Endodermal cell (in vitro differentiated cells): Measurements from ENCODE around the gene PRKD2. TPM values are rescaled to one million over a fixed set of nuclear protein-coding genes. Genes with fewer than 3 reads are reported as not detected.

ENCODE experiments used
- DNase-seq: peaks from one replicate; pipeline ENCODE4 v3.0.0-alpha.2; 2017
- H3K27ac ChIP-seq: 2 replicates; pipeline ENCODE4 v1.5.1; 2013; ENCODE audit warnings: mild to moderate bottlenecking, low read depth, low read length, moderate library complexity
- H3K27me3 ChIP-seq: 2 replicates; pipeline ENCODE4 v1.6.1; 2013; ENCODE audit warnings: mild to moderate bottlenecking, low read length, moderate library complexity; ENCODE audit not compliant: insufficient read depth, control insufficient read depth, poor library complexity, severe bottlenecking
- H3K36me3 ChIP-seq: 2 replicates; pipeline ENCODE4 v1.7.0; 2013; ENCODE audit warnings: mild to moderate bottlenecking, low read length, moderate library complexity; ENCODE audit not compliant: control insufficient read depth, insufficient read depth
- H3K4me1 ChIP-seq: one replicate; pipeline ENCODE4 v1.7.0; 2013; ENCODE audit warnings: low read length; ENCODE audit not compliant: control insufficient read depth, insufficient read depth
- H3K4me3 ChIP-seq: 2 replicates; pipeline ENCODE4 v1.5.1; 2013; ENCODE audit warnings: mild to moderate bottlenecking, low read length, moderate library complexity
- H3K9ac ChIP-seq: 2 replicates; pipeline ENCODE4 v1.6.1; 2013; ENCODE audit warnings: mild to moderate bottlenecking, low read length, moderate library complexity; ENCODE audit not compliant: poor library complexity, severe bottlenecking; ENCODE audit errors: extremely low read depth
- H3K9me3 ChIP-seq: 2 replicates; pipeline ENCODE4 v1.6.1; 2013; ENCODE audit warnings: mild to moderate bottlenecking, low read length, moderate library complexity; ENCODE audit not compliant: control insufficient read depth
- H3K27ac Mint-ChIP-seq: 2 replicates; pipeline ENCODE4 v1.8.0; 2020; ENCODE audit warnings: mixed read lengths
- H3K27me3 Mint-ChIP-seq: 2 replicates; pipeline ENCODE4 v1.8.0; 2021; ENCODE audit warnings: mild to moderate bottlenecking, mixed read lengths; ENCODE audit not compliant: insufficient read depth
- H3K36me3 Mint-ChIP-seq: 2 replicates; pipeline ENCODE4 v1.8.0; 2020; ENCODE audit warnings: low read depth, mixed read lengths
- H3K4me1 Mint-ChIP-seq: 2 replicates; pipeline ENCODE4 v1.8.0; 2020; ENCODE audit warnings: mixed read lengths
- H3K4me3 Mint-ChIP-seq: 2 replicates; pipeline ENCODE4 v1.8.0; 2020; ENCODE audit warnings: mild to moderate bottlenecking, moderate library complexity, mixed read lengths
- H3K9me3 Mint-ChIP-seq: 2 replicates; pipeline ENCODE4 v1.8.0; 2020; ENCODE audit warnings: mild to moderate bottlenecking, mixed read lengths
- CTCF ChIP-seq: fragments of 200-600 bp; sonication (generic); conservative IDR thresholded peaks from 2 replicates; pipeline ENCODE4 v1.5.0; 2021; ENCODE audit warnings: antibody characterized with exemption, mild to moderate bottlenecking
- WGBS, 2 experiments: methylation state at CpG; one replicate each; pipeline versions ENCODE4 v1.1.5 to v1.1.7; 2013; ENCODE audit warnings: missing lambda C conversion rate in 2 of 2, mixed read lengths in 1 of 2; ENCODE audit not compliant: insufficient coverage in 1 of 2, insufficient read length in 1 of 2; 5-methylcytosine and 5-hydroxymethylcytosine counted together
- total RNA-seq, 2 donors: library from RNA; stranded (reverse); fragmentation: NEBNext Ultra II Directional in 1 of 2; extraction: Animal tissue kit (Norgen Biotek cat#: 25700) in 1 of 2; gene quantifications; 2 replicates in 1 of 2; 3 replicates in 1 of 2; pipeline ENCODE4 v1.2.1, GENCODE V29; 2021

The PRKD2 gene
- total RNA-seq, 2 donors from 2014 or later, result 80.5 to 90.8 TPM

GRCh38 chr19:46721269-46722003 is 4.5 kb upstream of the PRKD2 start:
- no peak overlapping the region for H3K27ac Mint-ChIP-seq
- H3K4me3 Mint-ChIP-seq, result no peak overlapping the region
- no peak overlapping the region for H3K9ac ChIP-seq
- H3K27ac ChIP-seq, result no peak overlapping the region
- H3K36me3 ChIP-seq, result peaks cover 40% of the 10 kb centered on the region
- H3K36me3 Mint-ChIP-seq, result peaks cover 43% of the 10 kb centered on the region
- H3K4me1 Mint-ChIP-seq, result peaks cover 4% of the 10 kb centered on the region
- H3K9me3 ChIP-seq, result no peaks in the 10 kb centered on the region
- H3K27me3 ChIP-seq, result no peaks in the 10 kb centered on the region
- no peak overlapping the region for H3K4me3 ChIP-seq
- TF ChIP-seq CTCF, result peak; percentile 72
- peak; percentile 79 for DNase-seq
- no peaks in the 10 kb centered on the region for H3K9me3 Mint-ChIP-seq
- H3K27me3 Mint-ChIP-seq, result no peaks in the 10 kb centered on the region
- 88 to 93% methylated on average over 7 to 16 of the region's 16 CpGs for WGBS, 2 experiments
- H3K4me1 ChIP-seq, result no peaks in the 10 kb centered on the region

DNA sequence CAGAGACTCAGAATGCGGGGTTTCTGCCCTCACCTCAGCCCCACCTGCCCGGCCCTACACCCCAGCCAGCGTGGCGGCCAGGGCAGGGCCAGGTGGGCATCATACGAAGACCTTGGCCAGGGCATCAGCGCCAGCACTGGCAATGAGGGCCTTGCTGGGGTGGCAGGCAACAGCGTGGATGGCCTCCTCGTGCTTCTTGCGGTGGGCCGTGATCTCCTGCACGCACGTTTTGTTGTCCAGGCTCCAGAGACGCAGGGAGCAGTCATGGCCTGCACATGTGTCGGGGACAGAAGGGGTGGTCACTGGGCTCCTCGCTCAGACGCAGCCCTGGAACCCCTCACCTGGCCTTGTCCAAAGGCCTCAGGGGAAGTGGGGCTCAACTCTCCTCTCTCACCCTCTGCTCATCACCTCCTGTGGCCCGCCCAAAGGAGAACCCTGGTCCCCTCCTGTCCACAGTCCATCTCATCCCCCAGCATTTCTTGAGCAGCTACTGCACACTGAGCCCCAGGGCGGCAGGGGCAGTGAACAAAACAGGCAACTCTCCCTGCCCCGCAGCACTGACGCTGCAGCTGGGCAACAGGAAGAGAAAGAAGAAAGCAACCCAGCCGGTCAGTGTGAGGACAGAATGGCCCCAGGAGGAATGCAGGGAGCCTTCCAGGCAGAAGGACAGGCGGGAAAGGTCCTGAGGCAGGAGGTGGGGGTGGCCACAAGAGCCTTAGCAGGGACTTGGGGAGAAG is 3.8 kb upstream of the PRKD2 start:
- H3K4me1 Mint-ChIP-seq, result peaks cover 4% of the 10 kb centered on the region
- no peak for TF ChIP-seq CTCF
- no peak overlapping the region for H3K4me3 ChIP-seq
- DNase-seq, result no peak
- H3K9me3 ChIP-seq, result no peaks in the 10 kb centered on the region
- peaks cover 37% of the 10 kb centered on the region for H3K36me3 ChIP-seq
- peaks cover 35% of the 10 kb centered on the region for H3K36me3 Mint-ChIP-seq
- no peak overlapping the region for H3K9ac ChIP-seq
- no peak overlapping the region for H3K4me3 Mint-ChIP-seq
- no peaks in the 10 kb centered on the region for H3K4me1 ChIP-seq
- no peaks in the 10 kb centered on the region for H3K27me3 Mint-ChIP-seq
- H3K27me3 ChIP-seq, result no peaks in the 10 kb centered on the region
- 96 to 98% methylated on average over 18 to 22 of the region's 22 CpGs for WGBS, 2 experiments
- H3K27ac ChIP-seq, result no peak overlapping the region
- no peaks in the 10 kb centered on the region for H3K9me3 Mint-ChIP-seq
- no peak overlapping the region for H3K27ac Mint-ChIP-seq

DNA sequence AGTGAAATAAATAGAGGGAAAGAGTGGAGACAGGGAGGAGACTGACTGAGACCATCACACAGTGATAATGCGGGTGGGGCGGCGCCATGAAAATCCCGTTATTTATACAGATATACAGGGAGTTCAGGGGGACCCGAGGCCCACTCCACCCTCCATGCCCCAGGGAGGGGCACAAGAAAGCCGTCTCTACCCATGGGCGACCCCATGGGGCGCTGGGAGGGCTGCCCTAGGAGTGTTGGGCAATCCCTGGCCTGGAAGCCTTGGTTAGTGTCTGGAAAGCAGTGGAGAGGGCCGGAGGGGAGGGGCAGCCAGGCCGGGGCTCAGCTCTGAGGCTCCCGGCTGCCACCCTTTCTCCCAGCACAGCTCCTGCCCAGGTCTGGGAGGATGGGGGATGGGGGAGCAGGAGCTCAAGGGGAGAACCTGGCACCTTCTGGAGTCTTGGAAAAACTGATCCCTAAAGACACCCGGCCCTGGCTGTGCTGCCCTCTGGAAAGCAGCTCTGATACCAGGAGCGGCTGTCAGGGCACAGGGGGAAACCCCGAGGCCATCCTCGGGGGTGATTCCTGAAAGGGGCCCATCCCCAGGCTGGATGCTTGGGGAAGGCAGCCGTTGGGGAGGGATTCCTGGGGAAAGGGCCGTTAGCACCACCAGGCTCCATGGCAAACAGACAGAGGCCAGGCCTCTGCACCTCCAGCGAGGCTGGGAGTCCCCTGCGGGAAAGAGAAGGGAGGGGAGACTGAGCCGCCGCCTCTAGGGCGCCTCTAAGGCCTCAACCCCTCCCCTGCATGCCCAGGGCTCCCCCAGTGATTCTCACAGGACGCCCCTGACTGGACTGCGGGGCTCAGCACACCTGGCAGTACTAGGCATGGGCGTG is 3.0 kb upstream of the PRKD2 start:
- no peak overlapping the region for H3K4me3 Mint-ChIP-seq

More for the DNA sequence above, 3.0 kb upstream of the PRKD2 start:
- Mint-ChIP-seq H3K4me1 (peaks cover 11% of the 10 kb centered on the region), H3K27ac (no peak overlapping the region), H3K36me3 (peaks cover 32% of the 10 kb centered on the region), H3K27me3 (no peaks in the 10 kb centered on the region), H3K9me3 (no peaks in the 10 kb centered on the region)
- no peaks in the 10 kb centered on the region for H3K4me1 ChIP-seq
- H3K27ac ChIP-seq, result no peak overlapping the region
- TF ChIP-seq CTCF, result no peak
- no peak for DNase-seq
- peaks cover 29% of the 10 kb centered on the region for H3K36me3 ChIP-seq
- no peak overlapping the region for H3K4me3 ChIP-seq
- no peaks in the 10 kb centered on the region for H3K27me3 ChIP-seq
- no peaks in the 10 kb centered on the region for H3K9me3 ChIP-seq
- H3K9ac ChIP-seq, result no peak overlapping the region
- 91 to 97% methylated on average over 17 to 25 of the region's 25 CpGs for WGBS, 2 experiments
